OCI-LY3 (cell line): Measurements from ENCODE around the gene KCTD15.
A peak's percentile ranks its signal among the peaks of the same experiment; 100 is the strongest.

Experiments used
- H2AFZ ChIP-seq: fragments of 200-600, 300-600 bp; shearing (Covaris generic); 2 replicates; pipeline ENCODE4 v1.6.0; 2014; ENCODE audit warnings: antibody characterized with exemption, low read depth, low read length
- H3K27ac ChIP-seq: fragments of 200-600, 300-600 bp; sonication (generic); 2 replicates; pipeline ENCODE4 v1.5.1; 2014; ENCODE audit warnings: mild to moderate bottlenecking, low read length, moderate library complexity, mixed read lengths
- H3K27me3 ChIP-seq: fragments of 200-600, 300-600 bp; sonication (generic); 2 replicates; pipeline ENCODE4 v1.6.1; 2014; ENCODE audit warnings: low read depth, low read length, mixed read lengths
- H3K36me3 ChIP-seq: fragments of 200-600, 300-600 bp; sonication (generic); replicated peaks from 2 replicates; pipeline ENCODE3; 2014; ENCODE audit warnings: low read depth, low read length, mixed read lengths
- H3K4me1 ChIP-seq: fragments of 300-600, 200-600 bp; sonication (generic); 2 replicates; pipeline ENCODE4 v1.6.1; 2014; ENCODE audit warnings: low read length, mixed read lengths
- H3K4me2 ChIP-seq: fragments of 200-600, 300-600 bp; sonication (generic); 2 replicates; pipeline ENCODE4 v1.6.1; 2014; ENCODE audit warnings: low read length, mixed read lengths
- H3K4me3 ChIP-seq: fragments of 300-600, 200-600 bp; sonication (generic); 2 replicates; pipeline ENCODE4 v1.5.1; 2014; ENCODE audit warnings: antibody characterized with exemption, mild to moderate bottlenecking, low read length, moderate library complexity
- H3K79me2 ChIP-seq: fragments of 300-600, 200-600 bp; shearing (Covaris generic); 2 replicates; pipeline ENCODE4 v1.6.1; 2014; ENCODE audit warnings: mild to moderate bottlenecking, low read length, mixed read lengths
- H3K9ac ChIP-seq: fragments of 300-600, 200-600 bp; shearing (Covaris generic); 2 replicates; pipeline ENCODE4 v1.6.0; 2014; ENCODE audit warnings: mild to moderate bottlenecking, low read length, moderate library complexity
- H3K9me3 ChIP-seq: fragments of 200-600, 300-600 bp; shearing (Covaris generic); 2 replicates; pipeline ENCODE4 v1.6.1; 2014; ENCODE audit warnings: low read length, mixed read lengths; ENCODE audit not compliant: insufficient read depth
- H4K20me1 ChIP-seq: fragments of 200-600, 300-600 bp; sonication (generic); 2 replicates; pipeline ENCODE4 v1.6.1; 2016; ENCODE audit warnings: low read length, mixed read lengths; ENCODE audit not compliant: insufficient read depth
- CTCF ChIP-seq: fragments of 200-600, 300-600 bp; sonication (generic); IDR thresholded peaks from 2 replicates; pipeline ENCODE4 v1.5.1; 2014; ENCODE audit warnings: antibody characterized with exemption, low read length, low read depth
- EZH2phosphoT487 ChIP-seq: fragments of 200-600 bp; shearing (Covaris generic); IDR thresholded peaks from 2 replicates; pipeline ENCODE4 v1.6.1; 2018; ENCODE audit warnings: antibody characterized with exemption, mixed run types, low read depth

Gene KCTD15

GRCh38 chr19:33788676-33789075 is 8.0 kb upstream of the KCTD15 start:
- Histone ChIP-seq H3K4me2 (no peak overlapping the region), H3K9ac (no peak overlapping the region), H3K9me3 (no peaks in the 10 kb centered on the region), H4K20me1 (no peaks in the 10 kb centered on the region), H3K27ac (no peak overlapping the region), H2AFZ (no peak overlapping the region), H3K27me3 (peaks cover 45% of the 10 kb centered on the region), H3K79me2 (no peaks in the 10 kb centered on the region), H3K4me1 (peaks cover 13% of the 10 kb centered on the region), H3K4me3 (no peak overlapping the region), H3K36me3 (no peaks in the 10 kb centered on the region)
- no peak for TF ChIP-seq EZH2phosphoT487
- TF ChIP-seq CTCF: no peak

- no peaks in the 10 kb centered on the region for H4K20me1 ChIP-seq
- H3K4me2 ChIP-seq: no peak overlapping the region
- H3K4me3 ChIP-seq: no peak overlapping the region
- H3K27ac ChIP-seq: no peak overlapping the region
- no peaks in the 10 kb centered on the region for H3K9me3 ChIP-seq
- H2AFZ ChIP-seq: no peak overlapping the region
- no peaks in the 10 kb centered on the region for H3K36me3 ChIP-seq
- H3K27me3 ChIP-seq: peaks cover 43% of the 10 kb centered on the region
- H3K9ac ChIP-seq: no peak overlapping the region
- TF ChIP-seq CTCF (no peak), EZH2phosphoT487 (no peak)
- H3K79me2 ChIP-seq: no peaks in the 10 kb centered on the region
- peaks cover 15% of the 10 kb centered on the region for H3K4me1 ChIP-seq
Measured at GRCh38 chr19:33789344-33789743, 7.3 kb upstream of the KCTD15 start.

GRCh38 chr19:33794683-33795369 is 1.8 kb upstream of the KCTD15 start:
- H3K27ac ChIP-seq: peak overlapping the region; percentile 79

More at GRCh38 chr19:33794683-33795369, 1.8 kb upstream of the KCTD15 start:
- Histone ChIP-seq H3K4me2 (peak overlapping the region; percentile 73), H2AFZ (no peak overlapping the region; the same call in 1 of the 2 replicates), H3K4me1 (peaks cover 21% of the 10 kb centered on the region), H3K9ac (peak overlapping the region; percentile 94), H4K20me1 (0 out of 2 replicates have a peak, but pooled peaks cover 3% of the 10 kb centered on the region), H3K27me3 (peaks cover 7% of the 10 kb centered on the region; the same call in 1 of the 2 replicates), H3K36me3 (no peaks in the 10 kb centered on the region), H3K4me3 (peak overlapping the region; percentile 92), H3K79me2 (no peaks in the 10 kb centered on the region), H3K9me3 (no peaks in the 10 kb centered on the region)
- no peak for TF ChIP-seq CTCF
- no peak for TF ChIP-seq EZH2phosphoT487
